Uterus (tissue), 2 donors: ENCODE data around the gene SCD5.

Experiments used
- CTCF ChIP-seq, 4 experiments: fragments of 200-600 bp in 2 of 4; fragments of 450-650 bp in 2 of 4; sonication (generic) in 2 of 4; IDR thresholded peaks; one replicate each; pipeline ENCODE4 v1.5.1; 2016 to 2019; ENCODE audit warnings: antibody characterized with exemption in 4 of 4, mild to moderate bottlenecking in 2 of 4, moderate library complexity in 1 of 4
- POLR2A ChIP-seq, 2 donors: fragments of 450-650 bp; IDR thresholded peaks; one replicate each; pipeline ENCODE4 v1.6.1; 2016; ENCODE audit warnings: antibody characterized with exemption in 2 of 2, mild to moderate bottlenecking in 1 of 2, moderate library complexity in 1 of 2

GRCh38 chr4:82814034-82814433 is 15.4 kb upstream of the SCD5 start:
- TF ChIP-seq CTCF (IDR thresholded peaks at IDR 0.05) (no peak), POLR2A (IDR thresholded peaks at IDR 0.05) (no peak)
